H1 (cell line): ENCODE measurements around the gene CDADC1. TPM values are rescaled to one million over a fixed set of nuclear protein-coding genes. Genes with fewer than 3 reads are reported as not detected.

ENCODE experiments used
- CTCF ChIA-PET: fragments of 300-600 bp; sonication (Branson Sonifier 250); formaldehyde crosslinking; loops from one replicate; lab custom pipeline; 2021; ENCODE audit not compliant: partially characterized antibody; lab: Charles Lee
- POLR2A ChIA-PET: fragments of 300-600 bp; sonication (Branson Sonifier 250); formaldehyde crosslinking; loops from one replicate; lab custom pipeline; 2021; ENCODE audit warnings: inconsistent platforms; ENCODE audit not compliant: partially characterized antibody; lab: Charles Lee
- DNase-seq, 2 experiments: peaks; one replicate each; pipeline versions ENCODE4 v3.0.0 to v3.0.0-alpha.2; 2010 to 2022; ENCODE audit warnings: low spot score in 2 of 2, low read depth in 1 of 2, mixed read lengths in 1 of 2
- FAIRE-seq: peaks from 2 replicates; lab custom pipeline; 2011; peaks lifted over from hg19 to GRCh38; lab: Jason Lieb, UNC
- H2AFZ ChIP-seq: 2 replicates; pipeline ENCODE4 v1.8.1; 2012; ENCODE audit warnings: low read length, inconsistent platforms
- H2AK5ac ChIP-seq: 2 replicates; pipeline ENCODE4 v1.6.1; 2013; ENCODE audit warnings: low read depth, low read length
- H2BK120ac ChIP-seq: replicated peaks from 2 replicates; pipeline ENCODE3; 2013; ENCODE audit warnings: low read depth, low read length, inconsistent platforms
- H2BK12ac ChIP-seq: 2 replicates; pipeline ENCODE4 v1.6.1; 2013; ENCODE audit warnings: low read depth, low read length
- H2BK15ac ChIP-seq: 2 replicates; pipeline ENCODE4 v1.6.1; 2013; ENCODE audit warnings: low read length
- H2BK20ac ChIP-seq: 2 replicates; pipeline ENCODE4 v1.6.1; 2013; ENCODE audit warnings: low read length
- H2BK5ac ChIP-seq: 2 replicates; pipeline ENCODE4 v1.6.1; 2013; ENCODE audit warnings: low read depth, low read length
- H3K14ac ChIP-seq: 2 replicates; pipeline ENCODE4 v1.6.1; 2013; ENCODE audit warnings: inconsistent platforms; ENCODE audit not compliant: insufficient read length
- H3K18ac ChIP-seq: 2 replicates; pipeline ENCODE4 v1.6.1; 2013; ENCODE audit warnings: low read length; ENCODE audit errors: extremely low read depth
- H3K23ac ChIP-seq: 2 replicates; pipeline ENCODE4 v1.6.1; 2013; ENCODE audit warnings: inconsistent platforms; ENCODE audit not compliant: insufficient read length
- H3K23me2 ChIP-seq: 2 replicates; pipeline ENCODE4 v1.6.1; 2013; ENCODE audit warnings: low read depth, low read length
- H3K27ac ChIP-seq: 2 replicates; pipeline ENCODE4 v1.6.1; 2011; ENCODE audit warnings: low read depth, low read length, inconsistent platforms
- H3K27me3 ChIP-seq, 4 experiments: replicated peaks in 1 of 4; 1 replicate in 1 of 4; 2 replicates in 3 of 4; pipeline versions ENCODE4 v1.6.1 to v1.8.1; 2011 to 2013; ENCODE audit warnings: low read length in 3 of 4, mild to moderate bottlenecking in 3 of 4, inconsistent platforms in 2 of 4, mixed read lengths in 2 of 4, moderate library complexity in 1 of 4; ENCODE audit not compliant: control insufficient read depth in 3 of 4, insufficient read depth in 3 of 4; ENCODE audit errors: extremely low read depth in 1 of 4
- H3K36me3 ChIP-seq, 4 experiments: 2 replicates each; pipeline versions ENCODE4 v1.6.1 to v1.8.1; 2011 to 2013; ENCODE audit warnings: mild to moderate bottlenecking in 4 of 4, low read length in 3 of 4, moderate library complexity in 2 of 4, control low read depth in 1 of 4, inconsistent platforms in 1 of 4; ENCODE audit not compliant: insufficient read depth in 4 of 4, control insufficient read depth in 2 of 4
- H3K4ac ChIP-seq: replicated peaks from 2 replicates; pipeline ENCODE3; 2013; ENCODE audit warnings: low read length, low read depth, mixed read lengths, inconsistent platforms; ENCODE audit not compliant: insufficient read length
- H3K4me1 ChIP-seq, 4 experiments: replicated peaks in 1 of 4; 1 replicate in 1 of 4; 2 replicates in 3 of 4; pipeline versions ENCODE4 v1.6.1 to v1.8.1; 2011 to 2013; ENCODE audit warnings: low read length in 3 of 4, inconsistent platforms in 2 of 4, mixed read lengths in 1 of 4; ENCODE audit not compliant: insufficient read depth in 4 of 4, control insufficient read depth in 3 of 4
- H3K4me2 ChIP-seq, 2 experiments: 2 replicates each; pipeline versions ENCODE4 v1.6.1 to v1.8.1; 2011 to 2013; ENCODE audit warnings: low read depth in 2 of 2, low read length in 2 of 2, control low read depth in 1 of 2, inconsistent platforms in 1 of 2, mild to moderate bottlenecking in 1 of 2; ENCODE audit not compliant: insufficient read depth in 1 of 2
- H3K4me3 ChIP-seq, 4 experiments: fragments of 200-600, 300-600 bp in 1 of 4; sonication (generic), shearing (Covaris generic), sonication (Bioruptor Twin) in 1 of 4; 2 replicates each; pipeline versions ENCODE4 v1.5.1 to v1.8.1; 2011 to 2016; ENCODE audit warnings: low read length in 4 of 4, low read depth in 3 of 4, control low read depth in 2 of 4, inconsistent platforms in 2 of 4, mild to moderate bottlenecking in 2 of 4, mixed read lengths in 1 of 4, moderate library complexity in 1 of 4; ENCODE audit not compliant: insufficient read depth in 2 of 4; ENCODE audit errors: extremely low read depth in 1 of 4
- H3K56ac ChIP-seq: replicated peaks from 2 replicates; pipeline ENCODE3; 2013; ENCODE audit warnings: low read depth, mild to moderate bottlenecking, mixed read lengths, low read length, inconsistent platforms; ENCODE audit not compliant: insufficient read length
- H3K79me1 ChIP-seq: 2 replicates; pipeline ENCODE4 v1.6.1; 2013; ENCODE audit warnings: low read depth, low read length, control low read depth
- H3K79me2 ChIP-seq, 2 experiments: 2 replicates each; pipeline versions ENCODE4 v1.6.1 to v1.8.1; 2012 to 2013; ENCODE audit warnings: low read length in 2 of 2, mild to moderate bottlenecking in 2 of 2, inconsistent platforms in 1 of 2; ENCODE audit not compliant: insufficient read depth in 2 of 2, control insufficient read depth in 1 of 2
- H3K9ac ChIP-seq, 4 experiments: replicated peaks in 1 of 4; 1 replicate in 1 of 4; 2 replicates in 3 of 4; pipeline versions ENCODE4 v1.6.1 to v1.8.1; 2011 to 2013; ENCODE audit warnings: low read depth in 3 of 4, low read length in 3 of 4, control low read depth in 2 of 4, mild to moderate bottlenecking in 2 of 4, moderate library complexity in 2 of 4, inconsistent platforms in 1 of 4; ENCODE audit errors: extremely low read depth in 1 of 4
- H3K9me3 ChIP-seq, 2 experiments: 2 replicates each; pipeline versions ENCODE4 v1.6.1 to v1.8.1; 2012 to 2013; ENCODE audit warnings: mild to moderate bottlenecking in 2 of 2, moderate library complexity in 2 of 2, control low read depth in 1 of 2, inconsistent platforms in 1 of 2, low read depth in 1 of 2, low read length in 1 of 2, mixed read lengths in 1 of 2; ENCODE audit not compliant: insufficient read depth in 2 of 2
- H4K20me1 ChIP-seq, 2 experiments: replicated peaks in 1 of 2; 2 replicates each; pipeline versions ENCODE3 to v1.8.1; 2011 to 2013; ENCODE audit warnings: inconsistent platforms in 2 of 2, low read length in 2 of 2, mild to moderate bottlenecking in 1 of 2; ENCODE audit not compliant: insufficient read depth in 2 of 2, control insufficient read depth in 1 of 2
- H4K5ac ChIP-seq: 2 replicates; pipeline ENCODE4 v1.6.1; 2013; ENCODE audit warnings: low read length, low read depth, mixed read lengths, inconsistent platforms; ENCODE audit not compliant: insufficient read length
- H4K8ac ChIP-seq: 2 replicates; pipeline ENCODE4 v1.8.0; 2013; ENCODE audit warnings: mild to moderate bottlenecking, moderate library complexity, low read length, inconsistent platforms; ENCODE audit not compliant: insufficient read depth; ENCODE audit errors: extremely low read depth
- H4K91ac ChIP-seq: replicated peaks from 2 replicates; pipeline ENCODE3; 2013; ENCODE audit warnings: low read length, mixed read lengths, inconsistent platforms; ENCODE audit not compliant: insufficient read length
- ASH2L ChIP-seq: fragments of 200-600, 300-600 bp; sonication (generic); IDR thresholded peaks from one replicate; pipeline ENCODE4 v1.7.1; 2017; ENCODE audit warnings: low read length
- ATF3 ChIP-seq: IDR thresholded peaks from 2 replicates; pipeline ENCODE4 v1.6.1; 2011; ENCODE audit warnings: low read depth, mild to moderate bottlenecking, low read length; ENCODE audit not compliant: insufficient read depth
- CHD2 ChIP-seq: IDR thresholded peaks from 2 replicates; pipeline ENCODE4 v1.6.1; 2012; ENCODE audit warnings: low read length, improper control_type of control experiment
- CREB1 ChIP-seq: IDR thresholded peaks from 2 replicates; pipeline ENCODE4 v1.6.1; 2012; ENCODE audit warnings: inconsistent platforms
- CTBP2 ChIP-seq: IDR thresholded peaks from 2 replicates; pipeline ENCODE4 v1.7.0; 2011; ENCODE audit warnings: borderline replicate concordance, mild to moderate bottlenecking, moderate library complexity, mixed read lengths, low read length; ENCODE audit not compliant: insufficient read depth, insufficient read length
- GTF2F1 ChIP-seq: IDR thresholded peaks from 2 replicates; pipeline ENCODE4 v1.6.1; 2012; ENCODE audit warnings: low read depth, low read length, improper control_type of control experiment, borderline replicate concordance
- HDAC2 ChIP-seq, 2 experiments: fragments of 300-600 bp in 1 of 2; sonication (generic) in 1 of 2; IDR thresholded peaks; 2 replicates each; pipeline ENCODE4 v1.6.1; 2011 to 2012; ENCODE audit warnings: low read depth in 2 of 2, low read length in 2 of 2, mild to moderate bottlenecking in 2 of 2, moderate library complexity in 2 of 2, borderline replicate concordance in 1 of 2, inconsistent platforms in 1 of 2
- MAFK ChIP-seq: IDR thresholded peaks from 2 replicates; pipeline ENCODE4 v1.6.1; 2012; ENCODE audit warnings: low read depth, mild to moderate bottlenecking, improper control_type of control experiment, low read length
- MAX ChIP-seq: IDR thresholded peaks from 2 replicates; pipeline ENCODE4 v1.6.1; 2012; ENCODE audit warnings: inconsistent platforms
- RXRA ChIP-seq: IDR thresholded peaks from 2 replicates; pipeline ENCODE4 v1.6.1; 2011; ENCODE audit warnings: low read depth, mild to moderate bottlenecking, low read length, moderate library complexity; ENCODE audit not compliant: insufficient read depth
- SIN3A ChIP-seq, 2 experiments: IDR thresholded peaks in 1 of 2; conservative IDR thresholded peaks in 1 of 2; 2 replicates each; pipeline ENCODE4 v1.6.1; 2011 to 2012; ENCODE audit warnings: low read length in 2 of 2, improper control_type of control experiment in 1 of 2, low read depth in 1 of 2, mild to moderate bottlenecking in 1 of 2
- SIX5 ChIP-seq: IDR thresholded peaks from 2 replicates; pipeline ENCODE4 v1.6.1; 2011; ENCODE audit warnings: mild to moderate bottlenecking, low read depth, low read length
- SP1 ChIP-seq: IDR thresholded peaks from 2 replicates; pipeline ENCODE4 v1.6.1; 2011; ENCODE audit warnings: low read depth, low read length
- TAF1 ChIP-seq: IDR thresholded peaks from 2 replicates; pipeline ENCODE4 v1.6.1; 2011; ENCODE audit warnings: mild to moderate bottlenecking, low read depth, low read length
- WGBS, 2 experiments: shearing (Covaris generic) in 1 of 2; methylation state at CpG; one replicate each; pipeline versions ENCODE4 v1.1.6 to v1.1.7; 2013 to 2015; ENCODE audit warnings: low lambda C conversion rate in 2 of 2, mixed read lengths in 2 of 2, inconsistent platforms in 1 of 2, low coverage in 1 of 2, missing lambda C conversion rate in 1 of 2; ENCODE audit not compliant: insufficient replicate concordance in 2 of 2, insufficient coverage in 1 of 2, insufficient read length in 1 of 2; ENCODE audit errors: extremely low coverage in 1 of 2, missing lambda C conversion rate in 1 of 2; 5-methylcytosine and 5-hydroxymethylcytosine counted together
- polyA plus RNA-seq, 7 experiments: library from polyadenylated mRNA; depleted of rRNA in 3 of 7; stranded (reverse) in 5 of 7; unstranded in 2 of 7; fragments of >200 nt in 5 of 7; fragments of 200-250 nt in 2 of 7; gene quantifications; 1 replicate in 5 of 7; 2 replicates in 1 of 7; 4 replicates in 1 of 7; pipeline versions ENCODE4 v1.2.1 to v1.2.3, GENCODE V29; 2011 to 2013; ENCODE audit warnings: missing spikeins in 2 of 7, mixed read lengths in 2 of 7
- total RNA-seq: library from RNA; stranded (reverse); fragmentation: NEBNext Ultra II Directional; extraction: Animal tissue kit (Norgen Biotek cat#: 25700); gene quantifications from 2 replicates; pipeline ENCODE4 v1.2.1, GENCODE V29; 2021

CDADC1 gene
- total and polyA plus RNA-seq, 2 of the 8 experiments (the other 6 are each of a cell fraction or from before 2014, with no cell fraction given) = 0.98 to 2.7 TPM

GRCh38 chr13:49262634-49263033 is 14.9 kb downstream of the CDADC1 start:
- no peak overlapping the region for H2AFZ ChIP-seq
- 0 out of 7 replicates have a peak, but pooled peaks cover 0 to 3% (median 0%) of the 10 kb centered on the region in 4 experiments for H3K4me1 ChIP-seq
- no peak overlapping the region for H3K23ac ChIP-seq
- H3K79me2 ChIP-seq = no peaks in the 10 kb centered on the region
- no peak overlapping the region for H3K4me2 ChIP-seq
- H2BK12ac ChIP-seq = no peak overlapping the region
- ChIA-PET CTCF (interaction anchor here (1.0 to 1.3 kb wide), 2 partner anchors 18 to 37 kb away, joined by 3 read pairs; no protein-coding TSS in a partner anchor), POLR2A (interaction anchor here (1.8 kb wide), 1 partner anchor 9 kb away, joined by 3 read pairs; no protein-coding TSS in a partner anchor)
- no peak overlapping the region for H2BK120ac ChIP-seq
- H3K4ac ChIP-seq = no peak overlapping the region
- no peak overlapping the region for H3K18ac ChIP-seq
- no peaks in the 10 kb centered on the region for H3K27me3 ChIP-seq
- no peaks in the 10 kb centered on the region for H3K9me3 ChIP-seq
- FAIRE-seq (no peak), DNase-seq (no peak)
- H4K91ac ChIP-seq = no peak overlapping the region
- H3K14ac ChIP-seq = no peak overlapping the region
- whole genome bisulfite sequencing, 2 experiments = 92% methylated on average over 6 of the region's 6 CpGs; no CpG with 5 or more reads in 1 of the 2 experiments
- H2AK5ac ChIP-seq = no peak overlapping the region
- H2BK15ac ChIP-seq = no peak overlapping the region
- H3K27ac ChIP-seq = no peak overlapping the region
- H4K5ac ChIP-seq = no peak overlapping the region
- no peak overlapping the region for H3K4me3 ChIP-seq
- H3K9ac ChIP-seq = no peak overlapping the region
- H3K56ac ChIP-seq = no peak overlapping the region
- H3K23me2 ChIP-seq = no peaks in the 10 kb centered on the region
- peaks cover 0 to 4% (median 0%) of the 10 kb centered on the region in 4 experiments; a peak in 2 of 8 replicates for H3K36me3 ChIP-seq
- H4K20me1 ChIP-seq = no peaks in the 10 kb centered on the region
- H3K79me1 ChIP-seq = no peaks in the 10 kb centered on the region
- H2BK20ac ChIP-seq = no peak overlapping the region
- H4K8ac ChIP-seq = no peak overlapping the region
- H2BK5ac ChIP-seq = no peak overlapping the region
- no peak for TF ChIP-seq MAFK
- TF ChIP-seq SP1 = no peak
- TF ChIP-seq ASH2L = no peak
- no peak for TF ChIP-seq CREB1
- TF ChIP-seq SIN3A (conservative IDR thresholded peaks at IDR 0.05 in 1 of 2, IDR thresholded peaks at IDR 0.05 in 1 of 2; ENCODE audit: low read depth in 1 of 2, low read length in 2 of 2) = no peak
- TF ChIP-seq GTF2F1 = no peak
- TF ChIP-seq SIX5 = no peak
- no peak for TF ChIP-seq TAF1
- TF ChIP-seq HDAC2 (IDR thresholded peaks at IDR 0.05; ENCODE audit: borderline replicate concordance in 1 of 2, low read depth in 2 of 2, low read length in 2 of 2) = no peak
- no peak for TF ChIP-seq RXRA
- no peak for TF ChIP-seq CTBP2
- no peak for TF ChIP-seq CHD2
- no peak for TF ChIP-seq ATF3
- no peak for TF ChIP-seq MAX
